HEK293T (cell line): ENCODE data around the gene C19orf73.
A peak's percentile ranks its signal among the peaks of the same experiment; 100 is the strongest.

Experiments
- CTCF ChIA-PET: fragments of 350-600 bp; formaldehyde crosslinking; extraction: SDS; loops from one replicate; lab custom pipeline; 2021; ENCODE audit warnings: antibody characterized with exemption, inconsistent platforms; lab: Yijun Ruan, JAX
- POLR2A ChIA-PET: fragments of 350-600 bp; formaldehyde crosslinking; extraction: SDS; loops from one replicate; lab custom pipeline; 2020; ENCODE audit warnings: antibody characterized with exemption, inconsistent platforms; lab: Yijun Ruan, JAX
- DNase-seq: peaks from one replicate; pipeline ENCODE4 v3.0.0; 2012; ENCODE audit warnings: mixed read lengths; ENCODE audit errors: extremely low spot score
- ARNT ChIP-seq: fragments of 450-650 bp; IDR thresholded peaks from 2 replicates; pipeline ENCODE4 v1.6.1; 2017; ENCODE audit warnings: mild to moderate bottlenecking
- BHLHE40 ChIP-seq: fragments of 450-650 bp; IDR thresholded peaks from 2 replicates; pipeline ENCODE4 v1.6.1; 2016; ENCODE audit warnings: mild to moderate bottlenecking, moderate library complexity, borderline replicate concordance
- CTBP1 ChIP-seq: fragments of 450-650 bp; IDR thresholded peaks from 2 replicates; pipeline ENCODE4 v1.6.1; 2016; ENCODE audit warnings: borderline replicate concordance
- ELF4 ChIP-seq: fragments of 450-650 bp; IDR thresholded peaks from 2 replicates; pipeline ENCODE4 v1.6.1; 2017; ENCODE audit warnings: antibody characterized with exemption
- FOXA1 ChIP-seq: fragments of 450-650 bp; IDR thresholded peaks from 2 replicates; pipeline ENCODE4 v1.6.1; 2016; ENCODE audit warnings: mild to moderate bottlenecking
- FOXK2 ChIP-seq: fragments of 450-650 bp; IDR thresholded peaks from 2 replicates; pipeline ENCODE4 v1.6.1; 2016; ENCODE audit warnings: mild to moderate bottlenecking
- FOXM1 ChIP-seq: fragments of 450-650 bp; IDR thresholded peaks from 2 replicates; pipeline ENCODE4 v1.6.1; 2017; ENCODE audit warnings: mild to moderate bottlenecking, borderline replicate concordance
- HDGF ChIP-seq: fragments of 450-650 bp; IDR thresholded peaks from 2 replicates; pipeline ENCODE4 v1.6.1; 2017; ENCODE audit warnings: antibody characterized with exemption, borderline replicate concordance
- L3MBTL2 ChIP-seq: fragments of 450-650 bp; conservative IDR thresholded peaks from 2 replicates; pipeline ENCODE4 v1.6.1; 2016; ENCODE audit warnings: mild to moderate bottlenecking
- LEF1 ChIP-seq: fragments of 450-650 bp; IDR thresholded peaks from 2 replicates; pipeline ENCODE4 v1.6.1; 2017; ENCODE audit warnings: mild to moderate bottlenecking, borderline replicate concordance
- NFRKB ChIP-seq: fragments of 450-650 bp; IDR thresholded peaks from 2 replicates; pipeline ENCODE4 v1.6.1; 2016; ENCODE audit warnings: mild to moderate bottlenecking, moderate library complexity
- PKNOX1 ChIP-seq: fragments of 450-650 bp; IDR thresholded peaks from 2 replicates; pipeline ENCODE4 v1.6.1; 2016
- SP1 ChIP-seq: fragments of 450-650 bp; IDR thresholded peaks from 2 replicates; pipeline ENCODE4 v1.6.1; 2017
- SUZ12 ChIP-seq: fragments of 450-650 bp; IDR thresholded peaks from 2 replicates; pipeline ENCODE4 v1.6.1; 2016; ENCODE audit warnings: mild to moderate bottlenecking
- TARDBP ChIP-seq: fragments of 450-650 bp; IDR thresholded peaks from 2 replicates; pipeline ENCODE4 v1.6.1; 2016
- ZNF384 ChIP-seq: fragments of 450-650 bp; IDR thresholded peaks from 2 replicates; pipeline ENCODE4 v1.6.1; 2016

C19orf73 gene

GRCh38 chr19:49118565-49119410 is at the start of gene C19orf73:
TSS of gene C19orf73 (minus strand) at chr19:49119143. CDS start at chr19:49119022, 121 bp downstream.
- POLR2A ChIA-PET: interaction anchor here (1.5 kb wide), 2 partner anchors 9 to 24 kb away, joined by 6 to 7 read pairs; no protein-coding TSS in a partner anchor
- peak; percentile 98 for DNase-seq
- TF ChIP-seq SUZ12 (no peak), FOXA1 (no peak), NFRKB (no peak), ELF4 (no peak; the same call in 1 of the 2 replicates), CTBP1 (no peak), TARDBP (peak; percentile 93), ARNT (no peak), FOXK2 (no peak), HDGF (no peak), BHLHE40 (no peak; the same call in 1 of the 2 replicates), LEF1 (no peak; the same call in 1 of the 2 replicates), FOXM1 (no peak), L3MBTL2 (peak; percentile 97), SP1 (no peak), PKNOX1 (peak; percentile 97), ZNF384 (no peak)
- CTCF ChIA-PET: interaction anchor here (1.1 kb wide), 1 partner anchor 13 kb away, joined by 3 read pairs; no protein-coding TSS in a partner anchor

GRCh38 chr19:49168421-49168820 is 49.5 kb upstream of the C19orf73 start:
- no peak for DNase-seq
- TF ChIP-seq L3MBTL2: no peak
- TF ChIP-seq LEF1: no peak
- TF ChIP-seq SP1: no peak
- TF ChIP-seq ELF4: no peak
- TF ChIP-seq SUZ12: no peak
- no peak for TF ChIP-seq FOXK2
- no peak for TF ChIP-seq BHLHE40
- no peak for TF ChIP-seq PKNOX1
- TF ChIP-seq ARNT: no peak
- no peak for TF ChIP-seq CTBP1
- TF ChIP-seq ZNF384: no peak
- no peak for TF ChIP-seq TARDBP
- TF ChIP-seq FOXA1: no peak
- TF ChIP-seq FOXM1: no peak
- no peak for TF ChIP-seq NFRKB
- no peak for TF ChIP-seq HDGF
- CTCF ChIA-PET: interaction anchor here (0.6 kb wide), 1 partner anchor 25 kb away, joined by 3 read pairs; no protein-coding TSS in a partner anchor
- POLR2A ChIA-PET: no interaction called here

- ChIA-PET POLR2A (no interaction called here), CTCF (interaction anchor here (0.6 kb wide), 1 partner anchor 26 kb away, joined by 3 read pairs; no protein-coding TSS in a partner anchor)
- no peak for TF ChIP-seq SP1
- TF ChIP-seq PKNOX1: no peak
- TF ChIP-seq CTBP1: no peak
- TF ChIP-seq LEF1: no peak
- TF ChIP-seq FOXM1: no peak
- no peak for TF ChIP-seq ZNF384
- no peak for TF ChIP-seq NFRKB
- no peak for TF ChIP-seq L3MBTL2
- no peak for TF ChIP-seq FOXA1
- no peak for TF ChIP-seq FOXK2
- TF ChIP-seq ARNT: no peak
- no peak for TF ChIP-seq TARDBP
- TF ChIP-seq BHLHE40: no peak
- TF ChIP-seq HDGF: no peak
Observed at GRCh38 chr19:49167857-49168409, 49.0 kb upstream of the C19orf73 start.

GRCh38 chr19:49165865-49166301 is 46.9 kb upstream of the C19orf73 start:
- no peak for DNase-seq
- no peak for TF ChIP-seq ZNF384
- TF ChIP-seq FOXA1: no peak
- no peak for TF ChIP-seq ARNT
- TF ChIP-seq HDGF: no peak
- POLR2A ChIA-PET: no interaction called here
- CTCF ChIA-PET: interaction anchor here (0.6 kb wide), 1 partner anchor 33 kb away, joined by 3 read pairs; no protein-coding TSS in a partner anchor

More at GRCh38 chr19:49167857-49168409, 49.0 kb upstream of the C19orf73 start:
- no peak for DNase-seq

- ChIA-PET CTCF (interaction anchor here (0.5 to 0.6 kb wide), 2 partner anchors 34 to 411 kb away, joined by 3 to 9 read pairs; no protein-coding TSS in a partner anchor), POLR2A (no interaction called here)
- no peak for DNase-seq
- TF ChIP-seq FOXM1 (no peak), PKNOX1 (no peak), BHLHE40 (no peak), FOXK2 (no peak), HDGF (no peak), NFRKB (no peak), SP1 (no peak), ELF4 (no peak), L3MBTL2 (no peak), ARNT (no peak), ZNF384 (no peak)
Observed at GRCh38 chr19:49165111-49165750, 46.3 kb upstream of the C19orf73 start.
